K562 treated with DMSO at 1 percent for 12 hours (cell line): ENCODE results near the gene HDAC10. TPM values are rescaled to one million over a fixed set of nuclear protein-coding genes. Genes with fewer than 3 reads are reported as not detected.

ENCODE experiments used
- total RNA-seq: library from RNA; unstranded; fragments of 300-600 nt; gene quantifications from 2 replicates; pipeline ENCODE4 v1.2.3, GENCODE V29; 2022; ENCODE audit not compliant: insufficient read depth

Gene HDAC10
- total RNA-seq = 20.5 and 35.8 TPM in 2 replicates

DNA sequence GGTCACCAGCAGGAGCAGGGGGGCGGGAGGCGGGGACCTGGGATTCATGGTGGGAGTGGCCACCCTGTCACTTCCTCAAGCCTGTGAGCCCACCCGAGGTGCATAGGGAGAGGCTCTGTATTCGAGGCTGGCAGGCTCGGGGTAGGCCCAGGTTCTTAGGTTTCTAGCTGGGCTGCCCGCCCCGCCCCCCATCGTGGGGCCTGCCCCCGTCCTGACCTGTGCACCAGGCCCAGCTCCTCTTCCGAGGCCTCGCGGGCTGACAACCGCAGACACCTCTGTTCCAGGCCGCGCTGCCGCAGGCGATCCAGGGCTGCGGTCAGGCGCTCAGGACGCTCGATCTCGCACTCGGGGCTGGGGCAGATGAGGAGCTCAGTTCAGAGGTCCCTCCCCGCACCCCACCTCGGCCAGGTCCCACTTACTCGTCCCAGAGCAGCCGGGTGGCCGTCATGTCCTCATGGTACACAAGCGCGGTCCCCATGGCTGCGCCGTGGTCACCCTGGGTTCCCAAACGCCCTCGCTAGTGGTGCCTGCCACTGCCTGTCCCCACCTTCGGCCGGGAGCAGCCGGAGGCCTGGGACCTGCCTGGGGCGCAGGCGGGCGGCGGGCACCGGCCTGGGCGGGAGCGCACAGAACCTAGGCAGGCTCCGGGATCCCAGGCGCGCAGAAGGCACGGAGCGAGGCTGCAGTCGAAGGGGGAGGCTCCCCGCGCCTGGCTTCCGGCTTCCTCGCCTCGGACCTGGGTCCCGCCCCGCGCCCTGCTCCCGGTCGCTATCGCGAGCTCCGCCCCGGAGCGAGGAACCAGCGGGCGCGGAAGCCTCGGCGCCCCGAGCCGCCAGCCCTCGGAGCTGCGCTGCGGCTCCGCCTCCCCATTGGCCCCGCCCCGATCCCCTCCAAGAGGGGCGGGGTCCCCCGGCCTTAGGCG is at the start of gene HDAC10:
Gene HDAC10 (minus strand): TSS at position 711 of the 922 bp plus-strand sequence. CDS start 233 bp downstream, at position 478.

DNA sequence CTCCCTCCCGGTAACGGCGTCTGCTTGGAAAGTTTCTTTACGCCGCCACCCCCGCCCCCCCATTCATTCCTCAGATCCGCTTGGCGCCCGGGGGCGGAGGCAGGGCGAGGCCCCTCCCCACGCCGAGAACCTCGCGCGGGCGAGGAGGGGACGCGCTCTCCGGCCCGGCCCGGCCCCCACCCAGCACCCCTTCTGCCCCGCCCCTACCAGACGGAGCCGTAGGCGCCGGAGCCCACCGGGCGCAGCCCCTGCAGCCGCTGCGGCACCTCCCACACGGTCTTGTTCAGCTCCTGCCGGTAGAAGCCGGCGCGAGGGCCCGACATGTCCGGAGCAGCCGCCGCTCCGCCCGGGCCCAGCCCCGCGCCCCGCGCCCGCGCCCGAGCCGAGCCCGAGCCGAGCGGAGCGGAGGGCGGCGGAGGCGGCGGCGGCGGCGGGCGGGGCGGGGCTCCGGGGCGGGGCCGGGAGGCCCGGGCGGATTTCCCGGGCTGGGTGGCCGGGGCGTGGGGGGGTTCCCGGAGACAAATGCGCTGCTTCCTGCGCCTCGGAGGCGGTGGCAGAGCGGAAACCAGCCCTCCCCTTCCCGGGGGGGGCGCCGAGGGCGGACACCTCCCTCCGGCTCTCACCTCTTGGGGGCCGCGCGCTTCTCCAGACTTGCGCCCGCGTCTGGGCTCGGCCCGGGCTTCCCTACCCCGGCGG is 19.1 kb upstream of the HDAC10 start, which contains the start of gene MAPK11:
Gene MAPK11 (minus strand): TSS at position 411 of the 696 bp plus-strand sequence. CDS start 88 bp downstream, at position 323.

GRCh38 chr22:50261615-50262459 is 10.8 kb upstream of the HDAC10 start, which contains the start of gene MAPK12:
TSS of gene MAPK12 (minus strand) at chr22:50261683. CDS start at chr22:50261509, 174 bp downstream.

GRCh38 chr22:50244420-50245213 is 6.4 kb downstream of the HDAC10 start, which contains the start of gene TUBGCP6:
TSS of gene TUBGCP6 (minus strand) at chr22:50245023. CDS start at chr22:50244459, 564 bp downstream.

GRCh38 chr22:50200461-50201190 is 50.4 kb downstream of the HDAC10 start, which contains the start of gene SELENOO:
TSS of gene SELENOO (plus strand) at chr22:50201011. CDS start at chr22:50201037, 26 bp downstream.

Other genes with a start within 250 kb of the HDAC10 start
- gene IL17REL, start 238.5 kb downstream of the HDAC10 start, total RNA-seq = 0.16 TPM in 1 of 2 replicates, not detected in the other
- not detected in 2 replicates for gene TTLL8, start 193.0 kb downstream of the HDAC10 start, total RNA-seq
- gene MLC1, start 165.8 kb downstream of the HDAC10 start, total RNA-seq = 0.69 and 0.74 TPM in 2 replicates
- 1.1 TPM in 1 of 2 replicates, not detected in the other for gene MOV10L1, start 161.3 kb downstream of the HDAC10 start, total RNA-seq
- 22.8 and 30.2 TPM in 2 replicates for gene PANX2, start 80.5 kb downstream of the HDAC10 start, total RNA-seq
- 47.8 and 54.8 TPM in 2 replicates for gene TRABD, start 65.4 kb downstream of the HDAC10 start, total RNA-seq
- 31.2 and 31.8 TPM in 2 replicates for gene SELENOO, start 50.3 kb downstream of the HDAC10 start, total RNA-seq
- gene TUBGCP6, start 6.2 kb downstream of the HDAC10 start, total RNA-seq = 10.2 and 28.1 TPM in 2 replicates
- 18.9 and 24.6 TPM in 2 replicates for gene MAPK12, start 10.4 kb upstream of the HDAC10 start, total RNA-seq
- gene MAPK11, start 19.1 kb upstream of the HDAC10 start, total RNA-seq = 3.8 and 5.0 TPM in 2 replicates
- 18.4 and 33.9 TPM in 2 replicates for gene PLXNB2, start 56.4 kb upstream of the HDAC10 start, total RNA-seq
- 1.6 and 2.8 TPM in 2 replicates for gene DENND6B, start 75.7 kb upstream of the HDAC10 start, total RNA-seq
- gene PPP6R2, start 92.1 kb upstream of the HDAC10 start, total RNA-seq = 41.2 and 53.8 TPM in 2 replicates
- 39.8 and 53.2 TPM in 2 replicates for gene SBF1, start 223.8 kb upstream of the HDAC10 start, total RNA-seq
- gene ADM2, start 230.3 kb upstream of the HDAC10 start, total RNA-seq = 5.9 and 9.7 TPM in 2 replicates
- not detected in 2 replicates for gene MIOX, start 235.6 kb upstream of the HDAC10 start, total RNA-seq